ENCODE measurements around the gene OTOS.

OTOS gene

DNA sequence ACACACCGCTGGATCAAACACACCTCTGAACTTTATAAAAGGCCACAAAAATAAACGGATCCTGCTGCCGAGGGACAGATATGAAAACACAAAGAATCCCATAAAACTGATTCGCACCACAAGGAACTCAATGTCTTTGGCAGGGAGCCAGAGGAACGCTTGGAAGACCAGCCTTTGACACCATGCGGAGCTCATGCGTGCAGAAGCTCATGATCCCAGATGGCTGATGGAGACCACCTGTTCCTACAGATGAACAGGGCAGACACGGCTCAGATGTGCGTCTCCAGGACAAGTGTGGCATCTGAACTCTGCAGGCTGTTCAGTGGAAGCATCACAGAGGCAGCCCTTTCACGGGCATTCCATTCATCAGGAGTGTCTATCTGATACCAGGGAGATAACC is 29.2 kb downstream of the OTOS start:
- no peak for DNase-seq

DNA sequence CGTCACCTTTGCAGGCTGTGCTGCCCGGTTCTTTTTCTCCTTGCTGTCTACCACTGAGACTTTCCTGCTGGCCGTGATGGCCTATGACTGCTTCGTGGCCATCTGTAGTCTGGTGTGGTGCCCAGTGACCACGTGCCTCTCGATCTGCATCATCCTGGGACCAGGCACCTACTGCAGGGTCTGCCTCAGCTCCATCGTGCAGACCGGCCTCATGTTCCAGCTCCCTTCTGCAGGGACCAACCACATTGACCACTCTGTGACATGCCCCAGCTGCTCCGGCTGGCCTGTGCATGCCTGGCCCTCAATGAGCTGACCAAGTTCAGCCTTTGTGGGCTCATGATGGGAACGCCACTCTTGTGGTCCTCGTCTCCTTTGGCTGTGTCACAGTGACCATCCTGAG is 31.1 kb downstream of the OTOS start:
- DNase-seq: no peak

DNA sequence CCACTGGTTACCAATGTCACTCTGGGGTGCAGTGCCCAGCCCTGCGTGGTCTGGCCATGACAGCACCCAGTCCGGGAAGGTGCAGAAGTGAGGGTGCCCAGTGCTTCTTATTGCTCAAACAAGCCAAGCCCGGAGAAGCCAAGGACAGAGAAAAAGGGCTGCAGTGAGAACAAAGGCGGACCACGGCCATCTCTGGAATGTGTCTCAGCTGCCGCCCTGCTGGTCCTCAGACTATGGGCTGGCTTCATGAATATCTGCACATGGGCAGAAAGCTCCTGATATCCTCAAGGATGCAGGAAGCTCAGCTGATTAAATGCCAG is 33.0 kb downstream of the OTOS start:
- peak; percentile 49 for DNase-seq

DNA sequence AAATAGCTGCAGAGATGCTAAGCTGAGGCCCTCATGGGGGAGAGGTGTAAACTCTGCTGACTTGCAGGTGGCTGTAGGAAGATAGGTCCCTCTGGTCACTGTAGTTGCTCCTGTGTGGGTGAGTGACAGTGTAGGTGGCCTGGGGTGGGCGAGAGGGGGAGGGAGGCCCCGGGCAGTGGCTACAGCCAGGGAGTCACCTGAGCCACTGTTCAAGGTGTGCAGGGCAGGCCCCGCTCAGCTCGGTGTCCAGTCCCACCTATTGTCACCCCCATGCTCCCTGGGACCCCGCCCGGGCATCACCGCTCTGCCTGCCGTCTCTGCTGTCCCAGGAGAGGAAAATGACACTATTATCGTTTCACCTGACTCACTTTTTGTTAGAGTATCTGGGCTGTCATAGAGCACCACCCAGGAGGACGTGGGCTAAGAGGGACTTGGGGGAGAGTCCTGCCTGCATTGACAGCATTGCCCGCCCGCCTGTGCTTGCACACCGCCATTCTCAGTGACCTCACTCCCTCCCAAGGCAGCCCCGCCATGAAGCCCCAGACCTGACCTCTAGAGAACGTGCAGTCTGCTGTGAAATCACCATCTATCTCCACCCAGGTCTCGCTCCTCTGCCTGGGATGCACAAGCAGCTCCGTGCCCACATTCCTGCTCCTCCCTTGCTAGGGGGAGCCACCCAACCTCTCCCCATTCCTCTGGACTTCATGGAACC is 33.5 kb downstream of the OTOS start:
- DNase-seq: peak; percentile 43

DNA sequence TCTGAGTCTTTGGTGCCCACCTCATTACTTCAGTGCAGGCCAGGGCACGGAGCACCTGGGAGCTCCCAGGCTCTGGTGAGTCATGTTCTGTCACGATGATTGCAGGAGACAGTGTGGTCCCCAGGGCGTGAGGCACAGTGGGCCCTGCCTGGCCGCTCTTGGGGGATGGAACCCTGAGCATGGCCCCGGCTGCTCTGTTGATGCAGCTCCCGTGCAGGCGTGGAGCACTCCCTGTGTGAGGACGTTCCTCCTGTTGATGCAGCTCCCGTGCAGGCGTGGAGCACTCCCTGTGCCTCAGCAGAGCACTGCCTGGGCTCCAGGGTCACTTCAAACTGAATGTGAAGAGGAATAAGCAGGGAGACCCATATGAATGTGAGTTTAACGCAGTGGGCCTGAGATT is 34.5 kb downstream of the OTOS start:
- no peak for DNase-seq

DNA sequence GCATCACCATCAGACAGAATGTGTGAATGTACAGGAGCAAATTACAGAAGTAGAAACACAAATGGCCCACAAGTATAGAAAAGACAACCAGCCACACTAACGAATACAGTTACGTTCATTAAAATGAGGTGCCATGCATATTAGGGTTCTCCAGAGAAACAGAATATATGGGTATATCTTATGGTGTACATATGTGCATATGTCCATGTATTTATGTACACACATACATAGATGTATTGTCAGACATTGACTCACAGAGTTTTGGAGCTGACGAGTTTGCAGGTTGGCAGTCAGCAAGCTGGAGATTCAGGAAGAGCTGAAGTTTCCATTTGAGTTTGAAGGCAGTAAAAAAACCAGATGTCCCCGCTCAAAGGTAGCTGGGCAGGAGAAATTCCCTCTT is 37.3 kb downstream of the OTOS start:
- DNase-seq: no peak

DNA sequence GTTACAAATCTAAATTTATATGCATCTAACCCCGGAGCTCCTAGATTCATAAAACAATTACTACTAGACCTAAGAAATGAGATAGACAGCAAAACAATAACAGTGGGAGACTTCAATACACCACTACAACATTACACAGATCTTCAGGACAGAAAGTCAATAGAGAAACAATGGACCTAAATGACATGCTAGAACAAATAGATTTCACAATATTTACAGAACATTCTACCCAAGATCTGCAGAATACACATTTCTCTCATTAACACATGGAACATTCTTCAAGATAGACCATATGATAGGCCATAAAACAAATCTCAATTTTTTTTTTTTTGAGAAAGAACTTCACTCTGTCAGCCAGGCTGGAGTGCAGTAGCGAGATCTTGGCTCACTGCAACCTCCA is 42.1 kb downstream of the OTOS start:
- no peak for DNase-seq

DNA sequence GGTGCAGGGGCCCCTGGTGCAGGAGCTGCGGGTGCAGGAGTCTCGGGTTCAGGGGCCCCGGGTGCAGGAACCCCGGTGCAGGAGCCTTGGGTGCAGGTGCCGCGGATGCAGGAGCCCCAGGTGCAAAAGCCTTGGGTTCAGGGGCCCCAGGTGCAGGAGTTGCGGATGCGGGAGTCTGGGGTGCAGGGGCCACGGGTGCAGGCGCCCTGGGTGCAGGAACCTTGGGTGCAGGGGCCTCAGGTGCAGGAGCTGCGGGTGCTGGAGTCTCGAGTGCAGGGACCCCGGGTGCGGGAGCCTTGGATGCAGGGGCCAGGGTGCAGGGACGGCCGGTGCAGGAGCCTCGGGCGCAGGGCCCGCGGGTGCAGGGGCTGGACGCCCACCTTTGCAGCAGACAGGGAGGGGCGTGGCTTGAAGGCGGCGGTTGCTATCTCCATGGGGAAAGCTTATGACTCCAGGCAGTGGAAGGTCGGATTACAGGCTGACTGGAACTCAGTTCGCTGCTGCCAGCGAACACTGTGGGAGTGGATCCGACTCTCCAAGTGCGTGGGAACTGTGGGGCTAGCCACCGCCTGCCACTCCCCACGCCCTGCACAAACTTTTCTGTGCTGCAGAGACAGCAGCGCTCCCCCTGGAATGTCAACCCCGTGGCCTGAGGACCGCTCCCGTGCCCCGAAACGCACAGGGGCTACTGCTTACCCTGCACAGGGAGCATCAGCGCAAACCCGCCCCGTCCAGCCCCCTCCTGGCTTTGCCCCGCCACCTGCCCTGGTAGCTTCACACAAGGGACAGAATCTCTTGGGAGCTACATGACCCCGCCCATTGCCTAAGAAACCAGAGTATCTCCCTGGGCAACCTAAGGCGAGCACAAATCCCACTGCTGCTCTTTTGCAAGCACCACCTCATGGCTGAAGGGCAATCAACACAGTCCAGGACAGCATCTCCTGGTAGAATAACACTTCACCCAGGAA is 44.6 kb downstream of the OTOS start:
- DNase-seq: peak; percentile 57

DNA sequence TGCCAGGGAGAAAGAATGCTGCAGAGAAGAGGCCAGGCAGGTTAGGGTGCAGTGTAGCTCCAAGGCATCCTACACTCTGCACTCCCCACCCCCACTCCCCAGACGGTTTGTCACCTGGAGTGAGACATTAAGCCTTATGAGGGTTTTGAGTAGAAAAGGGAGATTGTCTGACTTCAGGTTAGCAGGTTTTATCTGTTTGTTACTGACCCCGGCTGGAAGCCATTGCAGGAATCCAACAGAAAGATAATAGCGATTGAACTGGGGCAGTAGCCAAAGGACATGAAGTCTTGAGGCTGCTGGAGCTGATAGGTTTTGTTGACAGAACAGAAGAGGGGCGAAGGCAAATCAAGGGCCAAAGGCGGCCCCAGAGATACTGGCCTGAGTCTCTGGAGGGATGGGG is 51.2 kb downstream of the OTOS start:
- no peak for DNase-seq
